NCI-H146 treated with DMSO at 0.1 percent for 48 hours (cell line): ENCODE data around the gene CLNK.
A peak's percentile ranks its signal among the peaks of the same experiment; 100 is the strongest.

Experiments used
- DNase-seq: peaks from one replicate; lab custom pipeline; 2025; ENCODE audit not compliant: unreplicated experiment; lab: John Stamatoyannopoulos, UW

Gene CLNK

GRCh38 chr4:10701702-10702460, 17.3 kb upstream of the CLNK start:
- DNase-seq: no peak

GRCh38 chr4:10701161-10701560, 16.6 kb upstream of the CLNK start:
- DNase-seq: no peak

- no peak for DNase-seq
These were observed 13.6 kb upstream of the CLNK start for GRCh38 chr4:10698172-10698571.

GRCh38 chr4:10697086-10697485, 12.5 kb upstream of the CLNK start:
- DNase-seq: peak; percentile 96

- DNase-seq: no peak
These were observed 11.7 kb upstream of the CLNK start for GRCh38 chr4:10696253-10696652.

GRCh38 chr4:10694828-10695209, 10.3 kb upstream of the CLNK start:
- DNase-seq: no peak

- peak; percentile 62 for DNase-seq
These were observed 9.7 kb upstream of the CLNK start for GRCh38 chr4:10694151-10694827.

GRCh38 chr4:10691651-10692050, 7.1 kb upstream of the CLNK start:
- no peak for DNase-seq

- no peak for DNase-seq
These were observed 5.8 kb upstream of the CLNK start for GRCh38 chr4:10690185-10690907.

- DNase-seq: no peak
These were observed 4.3 kb upstream of the CLNK start for GRCh38 chr4:10688846-10689245.

GRCh38 chr4:10688022-10688421, 3.5 kb upstream of the CLNK start:
- no peak for DNase-seq

- no peak for DNase-seq
These were observed 3.0 kb upstream of the CLNK start for GRCh38 chr4:10687526-10687925.

- no peak for DNase-seq
These were observed 2.2 kb downstream of the CLNK start for GRCh38 chr4:10682397-10682796.

- DNase-seq: no peak
These were observed 6.6 kb downstream of the CLNK start for GRCh38 chr4:10677796-10678497.

- DNase-seq: no peak
These were observed 10.7 kb downstream of the CLNK start for GRCh38 chr4:10673817-10674369.

GRCh38 chr4:10672379-10672778, 12.2 kb downstream of the CLNK start:
- no peak for DNase-seq

GRCh38 chr4:10671799-10672198, 12.8 kb downstream of the CLNK start:
- no peak for DNase-seq

GRCh38 chr4:10671366-10671765, 13.2 kb downstream of the CLNK start:
- no peak for DNase-seq

GRCh38 chr4:10670321-10670720, 14.2 kb downstream of the CLNK start:
- no peak for DNase-seq

- peak; percentile 29 for DNase-seq
These were observed 16.8 kb downstream of the CLNK start for GRCh38 chr4:10667701-10668326.

GRCh38 chr4:10666616-10667015, 18.0 kb downstream of the CLNK start:
- peak; percentile 78 for DNase-seq
